Effector CD4-positive, alpha-beta T cell (primary cell): ENCODE data around the gene ZC3H4.
A peak's percentile ranks its signal among the peaks of the same experiment; 100 is the strongest.

ENCODE experiments used
- DNase-seq: peaks from one replicate; pipeline ENCODE4 v3.0.0-alpha.2; 2020

The ZC3H4 gene

GRCh38 chr19:47132194-47132852 is 18.7 kb upstream of the ZC3H4 start:
- DNase-seq: no peak

DNA sequence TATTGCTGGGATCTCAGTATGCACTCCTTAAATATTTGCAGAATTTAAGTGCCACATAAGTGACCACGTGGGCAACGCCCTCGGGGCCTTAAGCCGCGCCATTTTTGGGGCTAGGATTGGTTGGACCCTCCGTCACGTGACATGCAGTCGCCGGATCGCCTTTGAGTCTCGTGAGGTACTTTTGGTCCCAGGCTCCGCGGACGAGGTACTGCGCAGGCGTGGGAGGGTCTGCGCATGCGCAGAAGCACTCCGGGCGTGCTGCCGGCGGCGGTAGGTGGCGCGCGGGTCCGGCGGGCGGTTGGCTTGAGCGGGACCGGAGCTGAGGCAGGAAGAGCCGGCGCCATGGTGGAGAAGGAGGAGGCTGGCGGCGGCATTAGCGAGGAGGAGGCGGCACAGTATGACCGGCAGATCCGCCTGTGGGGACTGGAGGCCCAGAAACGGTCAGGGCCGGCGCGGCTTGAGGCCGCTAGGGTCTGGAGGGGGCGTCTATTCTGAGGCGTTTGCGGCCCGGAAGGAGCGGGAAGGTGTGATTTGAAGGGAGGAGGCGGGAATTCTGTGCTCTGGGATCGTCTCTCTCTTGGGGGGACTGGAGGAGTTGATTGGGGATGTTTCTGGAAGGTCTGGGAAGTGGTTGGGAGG is 17.1 kb upstream of the ZC3H4 start, which contains the start of gene SAE1:
Gene SAE1 (plus strand): TSS at position 247 of the 639 bp plus-strand sequence. CDS start 96 bp downstream, at position 343.
- DNase-seq: peak; percentile 81

DNA sequence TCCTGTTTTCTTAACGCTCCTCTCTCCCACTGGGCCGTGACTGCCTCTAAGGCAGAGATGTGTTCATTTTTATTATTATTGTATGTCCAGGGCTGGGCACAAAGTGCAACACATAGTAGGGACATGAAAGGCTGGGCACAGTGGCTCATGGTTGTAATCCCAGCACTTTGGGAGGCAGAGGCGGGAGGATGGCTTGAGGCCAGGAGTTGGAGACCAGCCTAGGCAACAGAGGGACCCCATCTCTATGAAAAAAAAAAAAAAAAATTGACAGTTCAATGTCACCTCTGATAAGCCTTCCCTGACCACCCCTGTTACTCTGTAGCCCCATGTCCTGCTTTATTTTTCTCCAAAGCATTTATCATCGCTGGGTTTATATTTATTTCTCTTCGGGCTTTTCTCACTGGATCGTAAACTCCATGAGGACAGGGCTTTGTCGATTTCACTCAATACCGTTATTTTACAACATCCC is 16.6 kb upstream of the ZC3H4 start:
- DNase-seq: no peak

DNA sequence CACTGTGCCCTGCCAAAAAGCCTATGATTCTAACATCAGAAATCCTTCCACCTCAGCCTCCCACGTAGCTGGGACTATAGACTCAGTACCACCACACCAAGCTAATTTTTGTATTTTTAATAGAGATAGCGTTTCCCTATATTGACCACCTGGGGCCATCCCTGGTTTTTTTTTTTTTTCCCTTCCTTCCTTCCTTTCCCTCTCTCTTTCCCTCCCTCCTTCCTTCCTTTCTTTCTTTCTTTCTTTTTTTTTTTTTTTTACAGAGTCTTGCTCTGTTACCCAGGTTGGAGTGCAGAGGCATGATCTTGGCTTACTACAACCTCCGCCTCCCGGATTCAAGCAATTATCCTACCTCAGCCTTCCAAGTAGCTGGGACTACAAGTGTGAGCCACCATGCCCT is 16.0 kb upstream of the ZC3H4 start:
- no peak for DNase-seq

DNA sequence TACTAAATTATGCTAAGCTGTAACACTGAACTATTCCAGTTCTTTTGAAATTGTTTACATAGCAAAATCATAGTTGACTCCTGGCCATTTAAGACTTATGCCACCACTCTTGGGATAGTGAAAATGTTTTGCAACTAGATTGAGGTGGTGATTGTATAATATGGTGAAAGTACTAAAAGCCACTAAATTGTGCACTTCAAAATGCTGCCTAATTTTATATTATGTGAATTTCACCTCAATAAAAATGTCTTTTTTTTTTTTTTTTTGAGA is 12.0 kb upstream of the ZC3H4 start:
- no peak for DNase-seq

DNA sequence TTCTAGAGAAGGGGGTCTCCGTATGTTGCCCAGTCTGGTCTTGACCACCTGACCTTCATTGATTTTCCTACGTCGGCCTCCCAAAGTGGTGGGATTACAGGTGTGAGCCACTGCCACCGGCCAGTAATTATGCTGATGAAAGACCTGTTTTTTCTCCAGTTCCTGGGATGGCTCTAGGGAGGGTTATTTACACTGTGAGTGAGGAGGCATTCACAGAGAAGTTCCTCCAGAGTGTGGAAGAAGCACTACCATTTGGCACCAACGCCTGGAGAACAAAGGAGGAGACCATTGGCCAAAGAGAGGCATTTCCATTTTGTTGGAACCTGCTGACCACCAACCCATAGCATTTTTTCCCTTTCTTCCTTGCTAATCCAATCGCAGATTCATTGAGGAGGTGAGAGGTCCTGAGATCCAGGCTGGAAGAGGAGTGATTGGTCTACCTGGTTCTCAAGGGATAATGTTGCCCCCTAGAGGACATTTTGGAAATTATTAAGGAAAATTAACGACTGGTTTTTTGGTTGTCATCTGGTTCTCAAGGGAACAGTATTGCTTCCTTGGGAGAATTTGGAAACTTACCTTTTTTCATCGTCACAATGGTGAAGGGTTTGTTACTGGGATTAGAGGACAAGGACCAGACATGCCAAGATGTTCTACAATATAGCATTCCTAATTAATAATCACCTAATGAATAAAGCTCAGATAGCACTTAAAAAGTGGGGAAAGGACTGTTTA is 11.5 kb upstream of the ZC3H4 start:
- no peak for DNase-seq

GRCh38 chr19:47123406-47123805 is 9.8 kb upstream of the ZC3H4 start:
- no peak for DNase-seq

GRCh38 chr19:47122359-47123335 is 9.1 kb upstream of the ZC3H4 start:
- no peak for DNase-seq

DNA sequence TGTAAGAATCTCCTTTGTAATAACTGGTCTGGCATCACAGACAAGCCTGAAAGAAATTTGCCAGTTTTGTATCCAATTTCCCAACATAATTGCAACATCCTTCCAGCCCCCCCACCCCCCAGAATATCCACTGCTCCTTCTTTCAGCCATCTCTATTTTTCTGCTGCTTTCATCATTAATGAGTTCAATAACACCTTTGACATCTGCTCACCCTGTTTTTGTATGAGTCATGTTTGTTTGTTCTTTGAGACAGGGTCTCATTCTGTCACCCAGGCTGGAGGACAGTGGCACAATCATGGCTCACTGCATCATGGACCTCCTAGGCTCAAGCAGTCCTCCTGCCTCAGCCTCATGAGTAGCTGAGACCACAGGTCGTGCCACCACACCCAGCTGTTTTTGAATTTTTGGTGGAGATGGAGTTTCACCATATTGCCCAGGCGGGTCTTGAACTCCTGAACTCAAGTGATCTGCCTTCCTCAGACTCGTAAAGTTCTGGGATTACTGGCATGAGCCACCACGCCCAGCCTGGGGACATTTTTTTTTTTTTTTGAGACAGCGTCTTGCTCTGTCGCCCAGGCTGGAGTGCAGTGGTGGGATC is 7.0 kb upstream of the ZC3H4 start:
- DNase-seq: no peak

- no peak for DNase-seq
These were observed 475 bp upstream of the ZC3H4 start for GRCh38 chr19:47113850-47114651.

DNA sequence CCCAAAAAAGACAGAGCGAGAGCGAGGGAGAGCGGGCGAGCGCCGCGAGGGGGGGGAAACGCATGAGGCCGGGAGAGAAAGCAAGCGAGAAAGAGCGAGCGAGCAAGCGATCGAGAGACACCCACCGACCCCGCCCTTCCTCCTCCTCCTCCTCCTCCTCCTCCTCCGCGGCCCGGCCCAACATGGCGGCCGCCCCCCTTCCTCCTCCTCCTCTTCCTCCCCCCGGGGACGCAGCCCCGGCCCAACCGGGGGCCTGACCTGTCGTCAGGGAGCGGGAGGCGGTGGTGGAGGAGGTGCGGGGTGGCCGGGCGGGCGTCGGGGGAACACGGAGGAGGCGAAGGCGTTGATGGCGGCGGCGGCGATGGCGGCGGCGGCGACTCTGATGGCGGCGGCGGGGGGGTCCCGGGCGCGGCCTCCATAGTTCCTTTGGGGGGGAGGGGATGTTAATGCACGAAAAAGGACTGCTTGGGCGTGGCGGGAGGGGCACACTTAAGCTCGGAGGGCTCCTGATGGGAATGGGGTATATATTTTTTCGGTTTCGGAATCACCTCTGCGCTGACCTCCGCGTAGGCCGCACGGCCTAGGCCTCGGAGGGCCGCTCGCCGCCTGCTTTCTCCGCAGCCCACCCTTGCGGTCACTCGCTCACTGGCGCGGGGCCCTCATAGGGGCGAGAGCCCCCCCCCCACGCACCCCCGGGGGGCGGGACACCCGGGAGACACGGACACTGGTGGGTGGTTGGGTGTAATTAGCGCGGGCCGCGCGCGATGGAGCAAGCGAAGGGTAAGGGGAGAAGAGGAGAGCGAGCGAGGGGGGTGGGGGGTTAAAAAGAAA is 1.2 kb downstream of the ZC3H4 start:
- peak; percentile 81 for DNase-seq

- DNase-seq: no peak
These were observed 1.9 kb downstream of the ZC3H4 start for GRCh38 chr19:47111682-47112165.

DNA sequence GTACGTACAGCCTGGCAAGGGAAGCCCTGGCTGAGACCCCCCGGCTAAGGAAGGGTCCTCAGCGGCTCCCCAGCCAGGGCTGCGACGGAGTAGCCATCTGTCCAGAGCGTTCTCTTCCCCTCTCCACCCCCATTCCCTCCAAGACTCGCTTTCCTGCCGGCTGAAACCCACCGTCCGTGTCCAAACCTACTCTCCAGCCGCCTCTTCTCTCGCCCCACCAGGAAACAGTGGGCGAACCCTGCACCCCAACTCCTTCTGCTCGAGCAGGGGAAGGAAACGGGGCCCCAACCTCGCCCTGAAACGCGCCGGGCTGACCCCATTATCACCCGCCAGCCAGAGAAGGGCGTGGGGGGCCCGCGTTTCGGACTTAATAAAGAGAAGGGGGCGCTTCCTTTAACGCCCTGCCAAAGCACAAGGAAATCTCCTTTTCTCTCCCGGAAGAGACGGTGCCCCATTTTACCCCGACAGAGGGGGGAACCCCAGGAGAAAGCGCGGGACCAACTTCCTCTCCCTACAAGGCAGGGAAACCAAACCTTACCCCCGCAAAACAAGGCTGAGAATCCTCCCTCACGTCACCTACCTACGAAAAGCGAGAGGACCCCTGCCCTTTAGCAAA is 2.5 kb downstream of the ZC3H4 start:
- DNase-seq: peak; percentile 32

DNA sequence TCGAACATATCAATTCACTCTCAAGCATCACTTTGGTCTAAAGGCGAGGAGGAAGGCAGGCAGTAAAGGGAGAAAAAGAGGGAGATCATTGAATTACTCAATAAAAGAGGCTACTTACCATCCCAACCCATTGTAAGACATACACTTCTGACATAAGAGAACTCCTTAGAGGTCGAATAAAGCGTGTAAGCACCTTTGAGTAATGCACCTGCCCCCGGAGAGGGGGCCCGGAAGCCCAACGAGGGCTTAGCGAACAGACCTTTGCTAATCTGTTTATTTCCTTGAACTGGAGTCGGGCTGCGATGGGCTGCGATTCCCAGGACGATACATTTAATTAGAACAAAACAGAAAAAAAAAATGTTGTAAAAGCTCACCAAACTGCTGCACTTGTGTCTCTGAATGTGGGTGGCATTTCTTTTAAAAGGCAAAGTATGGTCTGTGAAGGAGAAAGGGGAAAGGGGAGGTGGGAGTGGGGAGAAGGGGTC is 3.0 kb downstream of the ZC3H4 start:
- peak; percentile 42 for DNase-seq

- peak; percentile 30 for DNase-seq
These were observed 3.8 kb downstream of the ZC3H4 start for GRCh38 chr19:47109541-47110375.

DNA sequence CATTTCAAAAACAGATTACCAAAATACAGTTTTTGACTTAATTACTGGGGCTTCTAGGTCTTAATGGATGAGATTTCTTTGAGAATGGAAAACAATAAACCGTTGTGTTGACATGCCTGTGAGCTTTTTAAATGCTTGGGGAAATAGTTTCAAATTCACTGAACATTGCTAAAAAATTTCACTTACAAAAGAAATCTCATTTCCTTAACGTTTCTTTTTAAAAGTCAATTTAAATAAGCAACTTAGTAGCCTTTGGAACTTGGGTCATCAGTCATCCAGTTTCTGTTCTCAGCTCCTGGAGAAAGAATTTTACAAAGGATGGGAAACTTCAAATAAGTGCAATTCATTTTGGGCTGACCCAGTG is 4.4 kb downstream of the ZC3H4 start:
- no peak for DNase-seq

- DNase-seq: no peak
These were observed 5.4 kb downstream of the ZC3H4 start for GRCh38 chr19:47107953-47108746.
